ENCODE data around the gene GABRR2.
A peak's percentile ranks its signal among the peaks of the same experiment; 100 is the strongest.

The GABRR2 gene

GRCh38 chr6:89315249-89315885 lies at the start of gene GABRR2:
Gene GABRR2, minus strand, starts transcription at chr6:89315299. Its CDS starts 134 bp downstream, at chr6:89315165.
- DNase-seq (ENCODE audit: low spot score) = no peak

- no peak for DNase-seq (ENCODE audit: low spot score)
These were observed 49.5 kb upstream of the GABRR2 start for GRCh38 chr6:89364586-89364985.

- no peak for DNase-seq (ENCODE audit: low spot score)
These were observed 46.1 kb upstream of the GABRR2 start for GRCh38 chr6:89361171-89361570.

- DNase-seq (ENCODE audit: low spot score) = no peak
These were observed 45.4 kb upstream of the GABRR2 start for GRCh38 chr6:89360415-89360999.

GRCh38 chr6:89359561-89359960 lies 44.5 kb upstream of the GABRR2 start:
- no peak for DNase-seq (ENCODE audit: low spot score)

- peak; percentile 68 for DNase-seq (ENCODE audit: low spot score)
These were observed 42.3 kb upstream of the GABRR2 start for GRCh38 chr6:89357390-89357789.

- DNase-seq (ENCODE audit: low spot score) = peak; percentile 25
These were observed 41.6 kb upstream of the GABRR2 start for GRCh38 chr6:89356642-89357170.

GRCh38 chr6:89355511-89356194 lies 40.6 kb upstream of the GABRR2 start:
- DNase-seq (ENCODE audit: low spot score) = no peak

DNA sequence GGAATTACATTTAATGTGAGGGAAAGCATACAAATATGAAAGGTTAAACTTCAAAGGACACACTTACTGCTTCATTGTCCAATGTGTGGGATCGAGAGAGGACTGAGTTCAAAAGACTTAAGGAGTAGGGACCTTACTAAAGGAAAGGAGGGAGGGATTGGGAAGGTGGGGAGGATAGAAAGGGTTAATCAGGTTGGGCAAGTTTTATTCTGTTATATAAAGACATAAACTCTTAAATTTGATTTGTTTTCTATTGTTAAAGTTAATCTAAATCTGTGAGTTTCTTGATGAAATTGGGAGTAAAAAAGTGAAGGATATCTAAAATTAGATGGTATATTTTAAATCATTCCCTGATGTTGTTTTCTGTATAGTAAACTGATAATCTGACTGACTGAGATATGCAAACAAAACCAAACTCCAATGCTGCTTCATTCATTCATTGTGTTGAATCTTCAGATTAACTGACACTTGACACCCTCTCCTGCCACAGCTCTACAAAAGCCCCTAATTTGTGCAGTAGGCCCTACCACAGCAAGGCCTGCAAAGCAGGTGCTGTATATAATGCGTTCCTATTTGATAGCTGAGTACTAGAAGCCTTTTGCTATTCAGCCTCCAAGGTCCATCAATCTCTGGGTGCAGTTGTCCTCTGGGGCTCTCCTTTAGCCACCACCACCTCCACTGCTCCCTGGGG lies 38.7 kb upstream of the GABRR2 start:
- peak; percentile 36 for DNase-seq (ENCODE audit: low spot score)

GRCh38 chr6:89353118-89353556 lies 38.0 kb upstream of the GABRR2 start:
- peak; percentile 25 for DNase-seq (ENCODE audit: low spot score)

DNA sequence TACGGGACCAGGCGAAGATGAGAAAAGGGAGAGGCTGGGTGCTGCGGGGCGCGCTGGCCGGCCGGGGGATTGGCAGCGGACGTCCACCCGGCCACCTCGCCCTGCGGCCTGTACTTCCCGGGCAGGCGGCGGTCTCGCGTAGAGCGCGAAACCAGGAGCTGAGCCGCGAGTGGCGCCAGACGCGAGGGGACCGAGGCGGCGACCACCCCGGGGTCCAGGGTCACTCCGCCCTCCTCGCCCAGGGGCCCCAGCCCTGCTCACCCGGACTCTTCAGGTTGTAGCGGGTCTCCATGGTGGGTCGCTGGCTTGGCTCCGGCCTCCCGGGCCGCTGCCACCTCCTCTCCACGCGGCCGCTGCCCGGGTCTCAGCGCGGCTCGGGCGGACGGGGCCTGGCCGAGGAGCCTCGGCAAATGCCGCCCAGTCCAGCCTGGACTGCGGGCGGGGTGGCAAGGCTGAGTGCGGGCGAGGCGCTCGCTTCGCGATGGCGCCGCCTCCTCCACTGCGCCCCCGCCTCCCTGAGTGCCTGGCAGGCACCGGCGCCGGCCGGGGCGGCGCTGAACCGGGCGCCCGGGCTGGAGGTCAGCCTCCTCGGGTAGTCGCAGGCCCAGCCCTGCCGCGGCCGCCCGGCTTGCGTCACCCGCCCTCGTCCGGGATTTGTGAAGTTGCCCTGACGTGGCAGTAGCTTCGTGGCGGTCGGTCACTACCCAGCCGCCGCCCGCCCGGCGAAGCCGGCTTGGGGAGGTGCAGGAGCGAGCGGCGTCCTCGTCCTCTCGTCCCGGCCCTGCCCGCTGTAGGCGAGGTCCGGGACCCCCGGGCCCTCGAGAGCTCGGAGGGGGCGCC lies 37.4 kb upstream of the GABRR2 start, which contains the start of gene UBE2J1:
Gene UBE2J1 (minus strand): TSS at position 445 of the 840 bp plus-strand sequence. CDS start 153 bp downstream, at position 292.
- peak; percentile 81 for DNase-seq (ENCODE audit: low spot score)

DNA sequence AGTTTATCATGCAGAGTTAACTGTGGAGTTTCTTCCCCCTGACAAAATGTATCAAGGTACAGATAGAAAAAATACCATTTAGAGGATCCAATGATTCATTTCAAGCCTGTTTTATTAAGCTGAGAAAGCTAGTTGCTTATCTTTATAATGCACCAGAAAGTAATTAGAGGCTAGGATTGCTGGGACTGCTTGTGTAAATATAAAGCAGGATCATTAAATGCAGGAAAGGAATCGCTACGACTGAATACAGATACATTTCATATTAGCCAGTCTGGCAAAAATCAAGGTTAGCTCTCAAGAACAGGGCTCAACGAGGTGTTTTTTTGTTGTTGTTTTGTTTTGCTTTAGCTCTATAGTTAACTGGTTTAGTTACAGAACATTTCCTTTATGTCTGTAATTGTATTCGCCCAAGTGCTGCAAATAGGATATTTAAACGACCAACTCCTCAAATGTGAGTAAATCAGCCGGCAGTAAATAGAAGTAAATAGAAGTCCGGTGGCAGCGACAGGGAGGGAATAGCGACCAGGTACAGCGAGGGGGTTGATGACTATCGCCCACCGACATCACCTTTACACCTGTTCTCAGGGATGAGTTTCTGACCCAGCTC lies 36.7 kb upstream of the GABRR2 start:
- DNase-seq (ENCODE audit: low spot score) = no peak

GRCh38 chr6:89350281-89350966 lies 35.3 kb upstream of the GABRR2 start:
- DNase-seq (ENCODE audit: low spot score) = peak; percentile 67

DNA sequence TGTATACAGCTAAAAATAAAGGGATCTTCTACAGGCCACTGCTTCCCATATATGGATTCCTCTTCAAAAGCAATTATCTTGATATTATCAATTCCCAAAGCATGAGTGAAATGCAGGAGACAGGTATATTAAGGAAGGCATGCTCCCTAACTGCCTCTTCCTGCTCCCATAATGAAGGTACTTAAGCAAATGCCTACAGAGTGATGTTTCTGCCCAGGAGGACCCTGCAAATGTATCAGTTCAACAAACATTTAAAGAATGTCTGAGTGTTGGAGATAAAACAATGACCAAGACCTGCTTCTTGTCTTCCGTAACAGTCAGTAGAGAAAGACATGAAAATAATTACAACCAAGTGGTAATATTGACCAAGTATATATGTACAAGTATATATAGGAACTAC lies 33.3 kb upstream of the GABRR2 start:
- DNase-seq (ENCODE audit: low spot score) = no peak

DNA sequence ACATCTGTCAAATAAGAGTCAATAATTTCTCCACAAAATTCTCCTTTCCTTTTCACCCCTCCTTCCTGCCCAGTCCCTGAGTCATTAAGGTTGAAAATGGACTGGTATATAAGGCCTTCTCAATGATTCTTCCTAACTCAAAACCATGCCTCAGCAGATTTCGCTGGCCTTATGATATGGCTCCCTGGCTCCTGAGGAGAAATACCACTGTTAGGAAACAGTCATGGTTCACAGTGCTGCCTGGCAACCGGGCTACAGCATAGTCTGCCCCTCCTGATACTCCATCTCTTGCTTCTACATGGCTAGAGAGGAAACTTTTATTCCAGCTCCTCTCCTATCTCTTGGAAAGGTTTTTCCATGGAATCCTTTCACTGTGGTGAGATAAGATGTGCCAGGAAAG lies 32.7 kb upstream of the GABRR2 start:
- no peak for DNase-seq (ENCODE audit: low spot score)

DNA sequence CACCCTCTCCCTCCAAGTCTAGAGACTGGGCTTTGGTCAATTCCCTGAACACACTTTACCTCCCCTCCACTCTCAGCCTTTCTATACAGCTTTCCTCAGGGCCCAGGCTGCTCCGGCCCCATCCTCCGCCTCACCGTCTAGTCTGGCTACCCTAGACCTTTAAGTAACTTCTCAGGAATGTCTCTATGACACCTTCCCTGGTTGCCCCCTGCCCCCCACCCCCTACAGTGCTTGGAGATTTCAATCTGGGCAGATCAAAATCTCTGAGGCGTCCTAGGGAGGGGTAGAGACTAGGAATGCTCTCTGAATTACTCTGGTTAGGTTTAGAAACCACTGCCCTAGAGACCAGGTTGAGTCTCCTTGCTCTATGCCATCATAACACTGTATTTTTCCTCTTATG lies 31.3 kb upstream of the GABRR2 start:
- no peak for DNase-seq (ENCODE audit: low spot score)

DNA sequence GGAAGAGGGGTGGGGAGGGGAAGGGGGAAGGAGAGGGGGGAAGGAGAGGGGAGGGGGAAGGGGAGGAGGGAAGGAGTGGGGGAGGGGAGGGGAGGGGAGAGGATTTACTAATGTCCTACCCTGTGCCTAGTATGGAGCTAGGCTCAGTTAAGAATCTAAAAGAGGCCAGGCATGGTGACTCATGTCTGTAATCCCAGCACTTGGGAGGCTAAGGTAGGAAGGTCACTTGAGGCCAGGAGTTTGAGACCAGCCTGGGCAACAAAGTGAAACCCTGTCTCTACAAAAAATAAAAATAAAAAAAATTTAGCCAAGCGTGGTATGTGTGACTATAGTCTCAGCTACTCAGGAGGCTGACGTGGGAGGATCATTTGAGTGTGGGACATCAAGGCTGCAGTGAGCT lies 24.5 kb upstream of the GABRR2 start:
- DNase-seq (ENCODE audit: low spot score) = no peak

DNA sequence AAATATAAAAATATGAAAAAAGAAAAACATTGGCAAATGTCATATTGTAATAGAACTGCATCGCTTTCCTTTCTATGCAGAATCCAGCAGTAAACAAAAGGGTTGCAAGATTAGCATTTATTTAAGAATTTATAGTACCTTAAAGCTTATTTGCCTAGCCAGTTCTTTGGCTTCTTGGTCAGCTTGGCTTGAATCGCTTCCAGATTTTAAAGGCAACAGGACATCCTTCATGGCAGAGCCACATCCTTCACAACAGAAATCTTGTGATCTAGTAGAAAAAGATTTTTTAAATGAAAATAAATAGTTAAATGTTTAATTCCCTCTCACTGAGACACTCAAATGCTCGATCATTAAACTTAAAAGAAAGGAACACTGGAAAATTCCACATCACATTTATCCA lies 20.1 kb upstream of the GABRR2 start:
- no peak for DNase-seq (ENCODE audit: low spot score)

- no peak for DNase-seq (ENCODE audit: low spot score)
These were observed 15.8 kb upstream of the GABRR2 start for GRCh38 chr6:89330910-89331309.

DNA sequence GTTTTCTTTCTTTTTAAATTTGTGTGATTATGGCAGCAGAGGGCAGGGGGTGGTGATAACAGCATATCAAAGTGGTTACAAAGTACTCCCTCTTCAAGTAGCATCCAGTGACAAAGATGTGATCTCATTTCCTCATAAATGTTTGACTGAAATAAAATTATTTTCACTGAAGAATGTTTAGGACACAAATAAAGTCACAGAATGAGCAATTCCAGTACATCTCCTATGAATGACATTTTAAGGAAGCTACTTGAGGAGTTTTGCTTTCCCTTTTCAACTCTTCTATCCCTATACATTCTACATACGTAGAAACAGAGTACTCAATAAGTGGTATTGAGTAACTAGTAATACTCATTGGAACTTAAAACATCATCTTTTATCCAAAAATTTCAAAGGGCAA lies 13.9 kb upstream of the GABRR2 start:
- no peak for DNase-seq (ENCODE audit: low spot score)
